ENCODE measurements around the gene SLC10A3.

Gene SLC10A3

DNA sequence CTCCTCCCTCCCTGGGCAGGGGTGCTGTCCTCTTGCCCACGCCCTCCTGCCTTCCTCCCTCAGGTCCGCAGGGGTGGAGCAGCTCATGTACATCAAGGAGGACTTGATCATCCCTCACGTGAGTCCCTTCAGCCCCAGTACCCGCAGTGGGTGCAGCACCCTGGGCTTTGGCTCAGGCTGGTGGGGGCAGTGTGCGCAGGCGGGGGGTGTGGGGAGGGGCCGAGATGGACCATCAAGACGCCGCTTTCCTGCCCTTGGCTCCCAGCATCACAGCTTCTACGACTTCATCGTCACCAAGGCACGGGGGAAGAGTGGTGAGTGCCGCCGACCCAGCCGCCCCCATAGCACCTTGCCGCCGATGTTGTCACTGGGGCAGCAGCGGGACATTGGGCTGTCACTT lies 40.8 kb downstream of the SLC10A3 start:
- 96% methylated on average over 8 to 10 of the region's 18 CpGs for WGBS, 2 experiments (ENCODE audit: insufficient coverage in 2 of 2)
- H3K9me3 ChIP-seq (ENCODE audit: control insufficient read depth, low read length), result no peaks in the 10 kb centered on the region
- no peak overlapping the region for H3K27ac ChIP-seq (ENCODE audit: low read depth, low read length, severe bottlenecking)
- H3K4me1 ChIP-seq (ENCODE audit: control insufficient read depth, insufficient read depth, low read length, poor library complexity, severe bottlenecking), result no peaks in the 10 kb centered on the region
- peaks cover 53% of the 10 kb centered on the region for H3K36me3 ChIP-seq (ENCODE audit: control insufficient read depth, insufficient read depth, low read length)
- H3K4me3 ChIP-seq (ENCODE audit: extremely low read depth, insufficient read depth, low read length, poor library complexity, severe bottlenecking), result no peak overlapping the region

DNA sequence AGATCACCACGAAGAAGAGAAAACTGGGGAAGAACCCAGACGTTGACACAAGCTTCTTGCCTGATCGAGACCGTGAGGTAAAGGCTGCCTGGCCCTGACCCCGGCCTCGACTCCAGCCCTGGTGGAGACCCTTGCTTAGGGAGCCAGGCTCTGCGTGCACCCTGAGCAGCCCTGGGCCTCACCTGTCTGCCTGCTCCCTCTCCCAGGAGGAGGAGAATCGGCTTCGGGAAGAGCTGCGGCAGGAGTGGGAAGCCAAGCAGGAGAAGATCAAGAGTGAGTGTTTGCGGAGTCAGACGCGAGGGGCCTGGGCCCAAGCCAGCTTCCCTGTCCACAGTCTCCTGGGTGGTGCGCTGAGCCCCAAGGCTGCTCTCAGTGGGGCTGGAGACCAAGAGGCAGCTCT lies 41.9 kb downstream of the SLC10A3 start:
- 96% methylated on average over 7 to 8 of the region's 14 CpGs for WGBS, 2 experiments (ENCODE audit: insufficient coverage in 2 of 2)

DNA sequence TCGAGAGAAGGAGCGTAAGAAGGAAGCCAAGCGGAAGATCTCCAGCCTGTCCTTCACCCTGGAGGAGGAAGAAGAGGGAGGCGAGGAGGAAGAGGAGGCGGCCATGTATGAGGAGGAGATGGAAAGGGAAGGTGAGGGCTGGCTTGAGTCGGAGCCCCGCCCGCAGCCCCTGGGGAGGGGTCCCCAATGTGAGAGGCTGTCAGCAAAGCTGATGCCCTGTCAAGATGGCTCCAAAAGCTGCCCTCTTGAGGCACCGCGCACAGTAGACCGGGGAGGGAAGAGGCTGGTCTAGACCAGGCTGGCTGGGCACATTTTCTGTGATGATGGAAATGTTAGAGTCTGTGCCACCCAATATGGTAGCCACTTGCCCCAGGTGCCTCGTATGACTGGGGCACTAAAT lies 44.0 kb downstream of the SLC10A3 start:
- Histone ChIP-seq H3K27ac (ENCODE audit: low read depth, low read length, severe bottlenecking) (no peak overlapping the region), H3K4me1 (ENCODE audit: control insufficient read depth, insufficient read depth, low read length, poor library complexity, severe bottlenecking) (no peaks in the 10 kb centered on the region), H3K4me3 (ENCODE audit: extremely low read depth, insufficient read depth, low read length, poor library complexity, severe bottlenecking) (no peak overlapping the region), H3K9me3 (ENCODE audit: control insufficient read depth, low read length) (no peaks in the 10 kb centered on the region), H3K36me3 (ENCODE audit: control insufficient read depth, insufficient read depth, low read length) (peaks cover 55% of the 10 kb centered on the region)
- 94 to 100% methylated on average over 3 to 4 of the region's 12 CpGs for WGBS, 2 experiments (ENCODE audit: insufficient coverage in 2 of 2)

More for the DNA sequence above, 41.9 kb downstream of the SLC10A3 start:
- H3K27ac ChIP-seq (ENCODE audit: low read depth, low read length, severe bottlenecking), result no peak overlapping the region
- H3K4me3 ChIP-seq (ENCODE audit: extremely low read depth, insufficient read depth, low read length, poor library complexity, severe bottlenecking), result no peak overlapping the region
- H3K36me3 ChIP-seq (ENCODE audit: control insufficient read depth, insufficient read depth, low read length), result peaks cover 53% of the 10 kb centered on the region
- H3K4me1 ChIP-seq (ENCODE audit: control insufficient read depth, insufficient read depth, low read length, poor library complexity, severe bottlenecking), result no peaks in the 10 kb centered on the region
- H3K9me3 ChIP-seq (ENCODE audit: control insufficient read depth, low read length), result no peaks in the 10 kb centered on the region

DNA sequence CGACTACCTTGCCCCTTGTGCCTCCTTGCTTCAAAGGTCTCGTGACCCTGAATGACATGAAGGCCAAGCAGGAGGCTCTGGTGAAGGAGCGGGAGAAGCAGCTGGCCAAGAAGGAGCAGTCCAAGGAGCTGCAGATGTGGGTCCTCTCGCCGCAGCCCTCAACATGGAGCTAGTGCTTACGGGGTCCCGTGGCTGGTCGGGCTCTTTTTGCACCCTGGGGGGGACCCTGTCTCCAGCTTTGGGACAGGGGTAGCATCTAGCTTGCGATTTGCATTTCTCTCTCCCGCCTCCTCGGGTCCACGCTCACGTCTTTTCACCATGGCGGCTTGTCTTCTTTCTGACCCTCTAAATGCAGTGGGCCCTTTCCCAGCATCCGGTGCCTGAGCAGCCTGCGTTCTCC lies 44.7 kb downstream of the SLC10A3 start:
- Histone ChIP-seq H3K9me3 (ENCODE audit: control insufficient read depth, low read length) (no peaks in the 10 kb centered on the region), H3K4me1 (ENCODE audit: control insufficient read depth, insufficient read depth, low read length, poor library complexity, severe bottlenecking) (no peaks in the 10 kb centered on the region), H3K27ac (ENCODE audit: low read depth, low read length, severe bottlenecking) (no peak overlapping the region), H3K36me3 (ENCODE audit: control insufficient read depth, insufficient read depth, low read length) (peaks cover 53% of the 10 kb centered on the region), H3K4me3 (ENCODE audit: extremely low read depth, insufficient read depth, low read length, poor library complexity, severe bottlenecking) (no peak overlapping the region)
- 92 to 94% methylated on average over 11 to 13 of the region's 16 CpGs for WGBS, 2 experiments (ENCODE audit: insufficient coverage in 2 of 2)

DNA sequence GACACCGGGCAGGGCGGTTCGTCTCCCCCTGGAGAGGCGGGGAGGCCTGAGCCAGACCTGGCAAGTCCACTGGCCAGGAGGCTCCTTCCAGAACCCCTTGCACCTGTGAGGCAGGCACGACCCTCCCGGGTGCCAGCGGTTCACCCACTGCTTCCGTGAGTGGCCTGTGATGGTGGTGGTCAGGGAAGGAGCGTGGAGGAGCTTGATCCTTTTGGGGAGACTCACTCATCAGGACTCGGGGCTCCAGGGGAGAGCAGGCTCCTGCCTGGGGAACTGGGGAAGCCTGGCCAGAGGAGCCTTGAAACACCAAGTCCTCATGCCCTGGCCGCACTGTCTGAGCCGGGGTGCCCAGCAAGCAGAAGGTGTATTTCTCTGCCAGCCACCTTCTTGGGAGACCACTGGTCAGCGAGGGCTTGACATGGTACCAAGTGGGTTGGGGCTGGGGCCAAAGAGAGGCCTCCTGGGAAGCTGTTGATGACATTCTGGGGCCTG lies 45.6 kb downstream of the SLC10A3 start:
- H3K36me3 ChIP-seq (ENCODE audit: control insufficient read depth, insufficient read depth, low read length), result peaks cover 57% of the 10 kb centered on the region
- H3K9me3 ChIP-seq (ENCODE audit: control insufficient read depth, low read length), result no peaks in the 10 kb centered on the region
- no peaks in the 10 kb centered on the region for H3K4me1 ChIP-seq (ENCODE audit: control insufficient read depth, insufficient read depth, low read length, poor library complexity, severe bottlenecking)
- 88 to 97% methylated on average over 4 to 6 of the region's 13 CpGs for WGBS, 2 experiments (ENCODE audit: insufficient coverage in 2 of 2)
- peak overlapping the region; percentile 52 for H3K4me3 ChIP-seq (ENCODE audit: extremely low read depth, insufficient read depth, low read length, poor library complexity, severe bottlenecking)
- no peak overlapping the region for H3K27ac ChIP-seq (ENCODE audit: low read depth, low read length, severe bottlenecking)

DNA sequence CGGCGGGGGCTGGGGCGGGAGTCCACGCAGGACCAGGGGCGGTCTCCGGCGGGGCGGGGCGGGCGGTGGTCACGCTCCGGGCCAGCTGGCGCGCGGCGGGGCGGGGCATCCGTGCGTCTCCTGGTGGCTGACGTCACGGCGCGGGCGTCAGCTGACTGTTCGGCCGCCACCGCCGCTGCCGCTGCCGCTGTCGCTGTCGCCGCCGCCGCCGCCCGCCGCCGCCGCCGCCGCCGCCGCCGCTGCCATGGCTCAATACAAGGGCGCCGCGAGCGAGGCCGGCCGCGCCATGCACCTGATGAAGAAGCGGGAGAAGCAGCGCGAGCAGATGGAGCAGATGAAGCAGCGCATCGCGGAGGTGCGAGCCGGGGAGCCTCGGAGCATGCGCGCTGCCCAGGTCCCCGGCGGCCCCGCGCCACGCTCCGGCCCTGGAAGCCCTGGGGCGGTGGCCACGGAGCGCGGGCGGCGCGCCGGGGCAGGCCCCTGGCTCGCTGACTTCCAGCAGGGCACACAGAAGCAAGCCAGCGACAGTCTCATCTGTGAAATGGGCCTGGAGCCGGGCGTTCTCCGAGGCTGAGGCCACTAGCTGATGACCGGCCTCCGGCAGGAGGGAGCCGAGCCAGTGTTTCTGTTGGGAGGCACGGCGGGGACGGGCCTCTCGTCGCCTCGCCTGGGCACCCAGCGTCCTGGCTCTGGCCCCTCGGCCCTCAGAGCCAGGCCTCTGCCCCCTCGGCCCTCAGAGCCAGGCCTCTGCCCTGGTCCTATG lies 46.3 kb downstream of the SLC10A3 start, which contains the start of gene FAM50A:
Gene FAM50A (plus strand): TSS at position 150 of the 763 bp plus-strand sequence. CDS start 95 bp downstream, at position 245.
- WGBS, 2 experiments (ENCODE audit: insufficient coverage in 2 of 2), result 3 to 4% methylated on average over 40 to 41 of the region's 94 CpGs
- H3K27ac ChIP-seq (ENCODE audit: low read depth, low read length, severe bottlenecking), result peak within 1 kb of the TSS; percentile 67
- H3K36me3 ChIP-seq (ENCODE audit: control insufficient read depth, insufficient read depth, low read length), result peaks cover 53% of the 10 kb centered on the region
- peak within 1 kb of the TSS; percentile 52 for H3K4me3 ChIP-seq (ENCODE audit: extremely low read depth, insufficient read depth, low read length, poor library complexity, severe bottlenecking)
- no peaks in the 10 kb centered on the region for H3K9me3 ChIP-seq (ENCODE audit: control insufficient read depth, low read length)
- no peaks in the 10 kb centered on the region for H3K4me1 ChIP-seq (ENCODE audit: control insufficient read depth, insufficient read depth, low read length, poor library complexity, severe bottlenecking)

DNA sequence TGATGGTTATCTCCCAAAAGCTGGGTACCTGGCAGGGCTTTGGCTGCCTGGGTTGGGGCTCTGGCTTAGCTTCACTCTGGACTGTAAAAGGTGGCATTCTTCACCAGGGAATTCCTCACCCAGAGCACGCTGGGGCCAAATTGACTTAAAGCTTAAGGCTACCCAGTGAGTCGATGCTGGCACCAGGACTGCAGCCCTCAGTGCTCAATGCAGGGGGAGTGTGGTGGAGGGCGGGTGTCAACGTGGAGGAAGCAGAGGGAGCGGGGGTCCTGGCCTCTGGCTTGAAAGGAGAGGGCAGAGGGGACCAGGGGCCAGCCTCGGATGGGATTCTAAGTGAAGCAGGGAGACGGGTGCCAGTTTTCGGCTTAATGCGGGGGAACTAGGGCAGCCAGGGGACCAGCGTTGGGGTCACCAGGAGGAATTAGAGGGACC lies 46.9 kb downstream of the SLC10A3 start:
- no peaks in the 10 kb centered on the region for H3K9me3 ChIP-seq (ENCODE audit: control insufficient read depth, low read length)
- peak overlapping the region; percentile 22 for H3K4me3 ChIP-seq (ENCODE audit: extremely low read depth, insufficient read depth, low read length, poor library complexity, severe bottlenecking)
- 14% methylated on average over 6 of the region's 10 CpGs; no CpG with 5 or more reads in 1 of the 2 experiments for WGBS, 2 experiments (ENCODE audit: insufficient coverage in 2 of 2)
- H3K27ac ChIP-seq (ENCODE audit: low read depth, low read length, severe bottlenecking), result peak overlapping the region; percentile 67
- peaks cover 5% of the 10 kb centered on the region for H3K4me1 ChIP-seq (ENCODE audit: control insufficient read depth, insufficient read depth, low read length, poor library complexity, severe bottlenecking)
- peaks cover 54% of the 10 kb centered on the region for H3K36me3 ChIP-seq (ENCODE audit: control insufficient read depth, insufficient read depth, low read length)

DNA sequence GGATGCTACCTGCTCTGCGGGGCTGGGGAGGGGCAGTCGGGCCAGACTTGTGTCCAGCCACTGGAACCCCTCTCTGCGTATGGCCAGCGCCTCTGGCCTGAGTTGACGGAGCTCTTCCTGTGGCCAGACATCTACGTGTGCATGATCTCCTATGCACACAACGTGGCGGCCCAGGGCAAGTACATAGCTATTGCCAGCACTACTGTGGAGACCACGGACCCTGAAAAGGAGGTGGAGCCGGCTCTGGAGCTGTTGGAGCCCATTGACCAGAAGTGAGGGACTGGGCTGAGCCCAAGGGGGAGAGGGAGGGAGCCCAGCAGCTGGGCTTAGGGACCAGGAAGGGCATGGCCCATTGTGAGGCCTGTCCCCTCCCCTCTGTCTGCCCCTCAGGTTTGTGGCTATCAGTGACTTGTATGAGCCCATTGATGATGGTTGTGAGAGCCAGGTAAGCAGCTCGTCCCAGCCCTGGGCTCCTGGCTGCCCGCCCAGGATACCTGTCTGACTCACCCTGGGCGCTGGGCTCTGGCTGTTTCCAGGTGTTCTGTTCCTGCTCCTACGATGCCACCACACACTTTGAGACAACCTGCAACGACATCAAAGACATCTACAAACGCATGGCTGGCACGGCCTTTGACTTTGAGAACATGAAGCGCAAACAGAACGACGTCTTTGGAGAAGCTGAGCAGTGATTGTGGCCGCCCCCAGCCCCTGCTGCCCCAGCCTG lies 48.3 kb downstream of the SLC10A3 start:
- Histone ChIP-seq H3K9me3 (ENCODE audit: control insufficient read depth, low read length) (no peaks in the 10 kb centered on the region), H3K4me1 (ENCODE audit: control insufficient read depth, insufficient read depth, low read length, poor library complexity, severe bottlenecking) (peaks cover 7% of the 10 kb centered on the region), H3K27ac (ENCODE audit: low read depth, low read length, severe bottlenecking) (no peak overlapping the region), H3K4me3 (ENCODE audit: extremely low read depth, insufficient read depth, low read length, poor library complexity, severe bottlenecking) (no peak overlapping the region), H3K36me3 (ENCODE audit: control insufficient read depth, insufficient read depth, low read length) (peaks cover 51% of the 10 kb centered on the region)
- 98 to 100% methylated on average over 9 to 19 of the region's 21 CpGs for WGBS, 2 experiments (ENCODE audit: insufficient coverage in 2 of 2)

DNA sequence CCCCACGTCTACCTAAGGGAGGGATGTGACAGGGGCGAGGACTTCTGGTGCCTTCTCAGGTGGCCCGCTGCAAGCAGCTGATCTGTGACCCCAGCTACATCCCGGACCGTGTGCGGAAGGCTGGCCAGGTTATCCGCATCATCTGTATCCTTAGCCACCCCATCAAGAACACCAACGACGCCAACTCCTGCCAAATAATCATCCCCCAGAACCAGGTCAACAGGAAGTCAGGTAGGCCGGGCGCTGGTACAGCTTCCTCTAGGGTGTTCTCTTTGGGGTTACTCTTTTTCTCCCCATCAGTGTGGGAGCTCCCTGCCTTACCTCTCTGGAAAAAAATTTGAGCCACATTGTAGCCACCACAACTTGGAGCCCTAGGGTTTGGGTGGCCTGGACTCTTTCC lies 48.9 kb downstream of the SLC10A3 start:
- H3K4me3 ChIP-seq (ENCODE audit: extremely low read depth, insufficient read depth, low read length, poor library complexity, severe bottlenecking), result no peak overlapping the region
- H3K36me3 ChIP-seq (ENCODE audit: control insufficient read depth, insufficient read depth, low read length), result peaks cover 48% of the 10 kb centered on the region
- WGBS, 2 experiments (ENCODE audit: insufficient coverage in 2 of 2), result 93 to 100% methylated on average over 5 of the region's 11 CpGs
- peaks cover 7% of the 10 kb centered on the region for H3K4me1 ChIP-seq (ENCODE audit: control insufficient read depth, insufficient read depth, low read length, poor library complexity, severe bottlenecking)
- H3K9me3 ChIP-seq (ENCODE audit: control insufficient read depth, low read length), result no peaks in the 10 kb centered on the region
- H3K27ac ChIP-seq (ENCODE audit: low read depth, low read length, severe bottlenecking), result no peak overlapping the region

DNA sequence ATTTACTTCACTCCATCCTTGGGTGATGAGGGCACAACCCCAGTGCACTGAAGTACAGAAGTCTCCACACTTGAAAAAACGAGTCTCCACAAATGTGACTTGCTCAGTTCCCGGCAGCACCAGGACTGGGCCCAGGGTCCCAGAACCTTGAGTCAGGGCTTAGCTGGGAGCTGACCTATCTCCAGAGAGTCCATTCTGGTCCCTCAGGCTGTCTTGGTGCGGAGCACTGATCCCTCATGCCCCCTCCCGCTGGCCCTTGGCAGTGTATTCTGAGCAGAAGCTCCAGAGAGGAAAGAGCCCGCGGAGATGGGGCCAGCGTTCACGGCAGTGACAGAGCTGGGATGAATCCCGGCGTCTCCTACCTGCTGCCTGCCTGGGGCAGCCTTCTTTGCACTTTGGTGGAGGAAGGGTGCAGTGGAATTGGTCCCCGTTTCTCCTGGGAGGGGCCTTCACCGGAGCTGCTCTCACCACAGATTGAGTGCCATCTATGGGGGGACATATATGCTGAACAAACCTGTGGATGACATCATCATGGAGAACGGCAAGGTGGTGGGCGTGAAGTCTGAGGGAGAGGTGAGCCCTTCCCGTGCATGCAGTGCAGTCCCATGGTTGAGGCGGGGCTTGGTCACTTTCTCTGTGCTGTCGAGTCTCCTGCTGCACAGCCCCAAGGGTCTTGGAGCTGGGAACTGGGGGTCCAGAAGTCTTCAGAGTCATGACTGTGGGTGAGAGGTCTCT lies 49.6 kb downstream of the SLC10A3 start:
- no peak overlapping the region for H3K27ac ChIP-seq (ENCODE audit: low read depth, low read length, severe bottlenecking)
- peaks cover 44% of the 10 kb centered on the region for H3K36me3 ChIP-seq (ENCODE audit: control insufficient read depth, insufficient read depth, low read length)
- 95 to 96% methylated on average over 4 to 8 of the region's 17 CpGs for WGBS, 2 experiments (ENCODE audit: insufficient coverage in 2 of 2)
- H3K9me3 ChIP-seq (ENCODE audit: control insufficient read depth, low read length), result no peaks in the 10 kb centered on the region
- H3K4me3 ChIP-seq (ENCODE audit: extremely low read depth, insufficient read depth, low read length, poor library complexity, severe bottlenecking), result no peak overlapping the region
- peaks cover 7% of the 10 kb centered on the region for H3K4me1 ChIP-seq (ENCODE audit: control insufficient read depth, insufficient read depth, low read length, poor library complexity, severe bottlenecking)

Measured in mesodermal cell (in vitro differentiated cells).